Renal pelvis (tissue), 4 donors: ENCODE measurements around the gene DHRS1. TPM values are rescaled to one million over a fixed set of nuclear protein-coding genes. Genes with fewer than 3 reads are reported as not detected.

Source experiments
- DNase-seq: peaks from one replicate; pipeline ENCODE4 v3.0.0-alpha.2; 2013
- polyA plus RNA-seq, 3 donors: library from polyadenylated mRNA; unstranded; fragments of 120-200 nt; gene quantifications; one replicate each; pipeline ENCODE4 v1.2.1, GENCODE V29; 2013; ENCODE audit not compliant: insufficient read length in 3 of 3

DHRS1 gene
- polyA plus RNA-seq, 3 donors = 41.6 to 68.7 (median 43.4) TPM

GRCh38 chr14:24312736-24313507 lies 13.3 kb upstream of the DHRS1 start:
- no peak for DNase-seq

DNA sequence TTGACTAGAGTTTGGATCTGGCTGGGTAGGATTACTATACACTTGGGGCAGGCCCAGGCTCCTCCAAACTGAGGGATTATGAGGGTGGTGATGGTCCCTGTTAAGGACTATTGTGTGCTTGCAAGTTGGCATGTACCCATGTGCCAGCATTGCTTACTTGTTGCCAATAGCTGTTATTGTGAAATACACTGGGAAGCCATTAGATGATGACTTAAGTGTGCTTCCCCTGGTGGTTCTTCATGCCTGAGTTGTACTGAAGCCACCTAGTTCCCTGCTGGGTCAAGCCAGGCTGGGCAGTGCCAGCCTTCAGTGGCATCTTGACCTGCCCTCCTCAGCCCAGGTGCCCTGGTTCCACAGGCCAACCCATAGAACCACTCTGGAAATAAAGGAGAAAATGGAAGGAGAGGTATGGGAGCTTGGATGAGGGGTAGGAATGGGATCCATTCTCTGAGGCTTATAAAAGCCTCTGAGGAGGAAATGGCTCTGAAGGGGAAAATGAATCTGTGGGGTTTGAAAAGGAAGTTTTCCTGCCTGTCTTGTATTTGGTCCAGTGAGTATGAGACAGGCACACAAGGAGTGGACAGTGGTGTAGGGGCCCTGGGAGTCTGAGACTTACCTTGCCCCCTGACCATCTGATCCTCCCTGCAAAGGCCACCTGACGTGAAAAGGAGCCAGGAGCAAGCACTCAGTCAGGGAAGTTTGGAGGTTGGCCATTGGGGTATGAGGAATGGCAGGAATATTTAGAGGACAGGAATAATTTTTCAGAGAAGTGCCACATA lies 12.4 kb upstream of the DHRS1 start:
- no peak for DNase-seq

GRCh38 chr14:24310646-24311604 lies 11.3 kb upstream of the DHRS1 start, which contains the start of gene LTB4R:
Gene LTB4R, plus strand, starts transcription at chr14:24311502. Its CDS starts 4,150 bp downstream, at chr14:24315652.
- DNase-seq = peak; percentile 71

GRCh38 chr14:24310265-24310645 lies 10.7 kb upstream of the DHRS1 start:
- no peak for DNase-seq

DNA sequence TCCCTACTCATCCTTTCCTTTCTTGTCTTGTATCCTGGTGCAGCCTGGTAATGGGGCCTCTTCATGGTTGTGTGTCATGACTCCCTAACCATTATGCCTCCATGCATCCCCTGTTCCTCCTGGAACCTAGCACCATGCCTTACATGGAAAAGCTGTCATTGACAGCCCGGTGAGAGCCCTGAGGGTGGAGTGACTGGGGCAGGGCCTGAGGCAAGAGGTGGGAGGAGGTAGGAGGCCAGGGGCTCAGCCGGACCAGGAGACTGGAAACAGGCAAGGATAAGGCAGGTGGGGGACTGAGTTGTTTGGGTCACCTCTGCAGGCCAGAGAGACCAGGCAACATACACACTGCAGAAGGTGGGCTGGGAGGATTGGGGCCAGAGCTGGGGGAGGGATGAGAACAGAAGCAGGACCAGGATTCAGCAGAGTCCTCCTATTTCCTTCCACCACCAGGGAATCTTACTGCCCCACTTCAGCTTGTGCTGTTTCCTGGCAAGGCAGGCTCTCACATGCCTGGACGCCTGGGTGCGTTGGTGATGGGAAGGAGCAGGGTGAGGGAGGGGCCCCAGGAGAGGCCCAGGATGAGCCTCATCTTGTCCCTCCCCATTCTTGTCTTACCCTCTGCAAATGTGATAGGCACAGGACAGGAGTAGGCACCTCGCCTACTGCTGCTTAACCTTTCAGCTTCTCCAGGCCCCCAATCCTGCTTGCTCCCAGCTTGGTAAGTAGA lies 10.1 kb upstream of the DHRS1 start, which contains the start of gene LTB4R2:
Gene LTB4R2 (plus strand): TSS at position 603 of the 727 bp plus-strand sequence. CDS start 525 bp downstream, outside the sequence.
- DNase-seq = no peak

DNA sequence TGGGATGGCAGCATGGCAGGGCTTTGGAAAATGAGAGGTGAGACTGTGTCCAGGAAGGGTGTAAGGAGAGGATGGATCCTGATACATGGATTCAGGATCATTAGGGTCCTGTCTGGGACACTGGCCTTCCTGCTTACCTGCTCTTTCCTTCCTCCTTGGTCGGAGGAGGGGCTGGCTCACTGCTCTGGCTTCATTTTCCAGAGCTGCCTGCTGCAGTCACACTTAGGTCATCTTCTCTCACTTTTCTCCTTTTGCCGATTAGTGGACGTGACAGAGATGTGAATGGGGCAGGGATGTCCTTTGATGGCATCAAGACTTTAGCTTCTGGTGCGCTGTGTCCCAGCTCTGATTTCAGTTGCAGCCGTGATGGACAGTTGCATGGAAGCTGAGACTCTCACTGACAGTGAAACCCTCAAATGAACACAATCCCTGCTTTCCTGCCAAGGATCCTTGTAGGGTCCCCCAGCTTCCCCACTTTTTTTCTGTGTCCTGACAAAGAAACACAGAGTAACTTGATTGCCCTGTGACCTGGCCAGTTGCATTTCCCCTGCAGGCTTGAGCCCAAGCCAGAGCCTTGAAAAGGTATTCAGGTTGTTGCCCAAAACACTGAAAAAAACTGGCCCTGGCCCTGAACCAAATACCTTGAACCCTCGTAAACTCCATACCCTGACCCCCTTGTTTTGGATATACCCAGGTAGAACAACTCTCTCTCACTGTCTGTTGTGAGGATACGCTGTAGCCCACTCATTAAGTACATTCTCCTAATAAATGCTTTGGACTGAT lies 9.0 kb upstream of the DHRS1 start:
- DNase-seq = no peak

DNA sequence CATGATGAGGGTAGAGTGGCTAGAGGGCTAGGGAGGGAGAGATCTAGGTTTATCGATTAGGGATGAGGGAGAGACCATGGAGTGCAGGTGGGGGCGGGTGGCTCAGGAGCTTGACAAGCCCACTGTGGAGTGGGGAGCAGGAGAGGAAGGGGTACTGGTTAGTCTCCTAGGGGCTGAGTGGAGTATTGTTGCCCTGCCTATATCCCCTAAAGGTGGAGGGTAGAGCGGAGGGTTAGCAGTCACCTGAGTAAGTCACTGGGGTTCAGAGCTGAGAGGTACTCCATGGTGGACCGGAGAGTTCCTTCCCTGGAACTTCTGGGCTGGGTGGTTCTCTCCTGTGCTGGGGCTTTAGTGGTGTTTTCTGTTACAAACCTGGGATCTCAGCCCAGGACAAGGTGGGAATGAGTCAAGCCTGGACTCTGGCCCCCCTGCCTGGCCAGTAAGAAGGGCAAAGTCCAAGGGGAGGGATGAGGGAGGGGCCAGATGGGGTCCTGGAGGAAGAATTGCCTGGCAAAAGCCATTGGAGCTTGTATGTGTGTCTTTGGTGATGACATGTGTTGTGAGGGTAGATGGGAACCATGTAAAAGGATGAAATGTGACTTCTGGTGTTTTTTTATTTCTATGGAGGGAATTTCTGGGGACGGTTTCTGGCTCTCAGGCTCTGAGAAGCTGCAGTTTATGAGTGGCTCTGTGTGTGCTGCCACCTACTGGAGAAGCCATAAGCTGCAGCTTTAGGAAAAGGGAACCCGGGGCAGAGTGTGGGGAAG lies 8.2 kb upstream of the DHRS1 start, which contains the start of gene CIDEB:
Gene CIDEB (minus strand): TSS at position 403 of the 767 bp plus-strand sequence. CDS start 119 bp downstream, at position 284.
- DNase-seq = no peak

DNA sequence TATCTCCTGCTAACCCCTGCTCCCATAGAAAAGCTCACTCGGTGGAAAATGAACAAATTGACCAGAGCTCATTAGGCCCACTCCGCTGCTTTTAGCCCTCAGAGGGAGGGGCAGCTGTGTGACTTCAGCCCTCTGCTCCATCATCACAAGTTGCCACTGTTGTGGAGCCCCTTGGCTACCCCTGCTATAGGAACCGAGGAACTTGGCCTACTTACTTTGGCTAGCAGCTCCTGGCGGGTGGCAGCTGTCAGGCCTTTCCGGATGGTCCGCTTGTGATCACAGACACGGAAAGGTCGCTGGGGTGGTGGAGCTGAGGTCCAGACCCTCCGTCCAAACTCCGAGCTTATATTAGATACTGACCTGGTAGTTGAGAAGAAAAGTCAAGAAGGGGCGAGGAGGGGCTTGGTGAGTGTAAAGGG lies 7.6 kb upstream of the DHRS1 start:
- no peak for DNase-seq

DNA sequence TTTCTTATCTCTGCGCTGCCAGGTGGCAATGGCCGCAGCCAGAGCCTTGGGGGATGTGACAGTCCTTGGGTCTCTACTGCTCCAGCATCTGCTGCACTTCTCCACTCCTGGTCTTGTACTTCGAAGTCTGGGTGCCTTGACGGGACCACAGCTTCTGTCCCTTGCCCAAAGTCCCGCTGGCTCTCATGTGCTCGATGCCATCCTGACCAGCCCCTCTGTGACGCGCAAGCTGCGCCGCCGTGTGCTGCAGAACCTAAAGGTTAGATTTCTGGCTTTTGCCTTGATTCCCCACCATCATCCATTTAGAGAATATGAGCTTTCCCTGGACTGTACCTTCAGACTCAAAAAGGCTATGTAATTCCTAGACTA lies 4.4 kb upstream of the DHRS1 start:
- DNase-seq = no peak

DNA sequence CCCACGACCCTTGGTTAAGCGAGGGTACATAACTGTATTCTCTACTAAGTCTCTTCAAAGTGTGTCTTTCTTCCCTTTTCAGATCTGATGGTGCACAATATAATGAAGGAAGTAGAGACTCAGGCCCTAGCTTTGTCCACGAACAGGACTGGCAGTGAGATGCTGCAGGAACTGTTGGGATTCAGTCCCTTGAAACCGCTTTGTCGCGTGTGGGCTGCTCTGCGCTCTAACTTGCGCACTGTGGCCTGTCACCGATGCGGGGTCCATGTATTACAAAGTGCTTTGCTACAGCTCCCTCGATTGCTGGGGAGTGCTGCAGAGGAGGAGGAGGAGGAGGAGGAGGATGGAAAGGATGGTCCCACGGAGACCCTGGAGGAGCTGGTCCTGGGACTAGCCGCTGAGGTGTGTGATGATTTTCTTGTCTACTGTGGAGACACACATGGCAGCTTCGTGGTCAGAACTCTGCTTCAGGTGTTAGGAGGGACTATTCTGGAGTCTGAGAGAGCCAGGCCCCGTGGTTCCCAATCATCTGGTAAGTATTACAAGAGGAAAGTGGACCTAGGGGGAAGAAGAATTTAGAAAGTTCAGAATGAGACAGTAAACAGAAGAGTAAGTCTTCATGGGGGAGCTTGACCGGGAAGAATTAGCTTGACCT lies 873 bp upstream of the DHRS1 start:
- DNase-seq = no peak

DNA sequence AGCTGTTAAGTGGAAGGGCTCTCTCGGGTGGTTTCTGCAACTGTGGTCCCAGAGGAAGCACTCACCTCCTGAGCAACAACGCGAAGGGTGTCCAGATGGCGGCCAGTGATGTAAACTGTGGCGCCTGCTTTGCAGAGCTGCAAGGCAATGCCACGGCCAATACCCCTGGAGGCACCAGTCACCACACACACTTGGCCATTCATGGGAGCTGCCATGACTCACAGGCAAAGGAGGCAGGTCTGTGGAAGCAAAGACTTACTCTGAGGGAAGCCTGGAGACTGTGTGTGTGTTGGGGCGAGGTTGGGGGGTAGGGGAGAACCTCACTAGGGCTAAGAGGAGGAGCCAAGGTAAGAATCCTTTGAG lies 707 bp downstream of the DHRS1 start:
- DNase-seq = no peak

GRCh38 chr14:24297190-24297964 lies 2.2 kb downstream of the DHRS1 start:
- DNase-seq = no peak

DNA sequence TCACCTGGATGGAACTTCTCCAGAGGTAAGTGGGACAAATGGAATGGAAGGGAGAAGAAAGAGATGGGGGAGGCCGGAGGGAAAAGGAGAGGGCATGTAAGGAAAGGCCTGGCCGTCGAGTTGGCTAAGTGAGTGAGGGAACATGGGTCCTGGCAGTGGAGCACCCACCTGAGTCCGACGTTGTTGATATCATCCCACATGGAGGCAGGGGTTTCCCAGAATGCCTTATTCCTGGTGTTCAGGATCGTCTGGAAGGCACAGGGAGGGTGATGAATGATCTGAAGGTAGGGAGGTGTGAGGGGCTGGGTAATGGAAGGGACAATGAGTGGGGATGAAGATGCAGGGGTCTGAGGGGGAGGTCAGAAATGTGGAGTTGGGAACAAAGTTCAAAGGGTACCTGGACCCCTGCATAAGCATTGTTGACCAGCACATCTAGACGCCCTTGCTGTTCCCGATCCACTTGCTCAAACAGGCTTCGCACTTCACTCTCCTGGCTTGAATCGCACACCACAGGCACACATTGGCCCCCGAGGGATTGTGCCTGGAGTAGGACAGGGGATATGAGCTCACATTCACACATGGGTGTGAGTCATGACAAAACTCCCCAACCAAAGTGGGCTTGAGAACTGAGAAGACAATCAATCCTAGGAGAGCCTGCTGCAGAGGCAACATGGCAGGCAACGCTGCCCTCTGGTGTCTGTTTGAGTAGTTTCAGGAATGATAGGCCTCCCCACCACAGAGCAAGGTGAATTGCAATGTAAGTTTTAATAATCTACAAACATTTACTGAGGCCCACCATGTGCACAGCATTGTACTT lies 3.0 kb downstream of the DHRS1 start:
- peak; percentile 66 for DNase-seq

GRCh38 chr14:24293525-24293924 lies 6.1 kb downstream of the DHRS1 start:
- DNase-seq = no peak

DNA sequence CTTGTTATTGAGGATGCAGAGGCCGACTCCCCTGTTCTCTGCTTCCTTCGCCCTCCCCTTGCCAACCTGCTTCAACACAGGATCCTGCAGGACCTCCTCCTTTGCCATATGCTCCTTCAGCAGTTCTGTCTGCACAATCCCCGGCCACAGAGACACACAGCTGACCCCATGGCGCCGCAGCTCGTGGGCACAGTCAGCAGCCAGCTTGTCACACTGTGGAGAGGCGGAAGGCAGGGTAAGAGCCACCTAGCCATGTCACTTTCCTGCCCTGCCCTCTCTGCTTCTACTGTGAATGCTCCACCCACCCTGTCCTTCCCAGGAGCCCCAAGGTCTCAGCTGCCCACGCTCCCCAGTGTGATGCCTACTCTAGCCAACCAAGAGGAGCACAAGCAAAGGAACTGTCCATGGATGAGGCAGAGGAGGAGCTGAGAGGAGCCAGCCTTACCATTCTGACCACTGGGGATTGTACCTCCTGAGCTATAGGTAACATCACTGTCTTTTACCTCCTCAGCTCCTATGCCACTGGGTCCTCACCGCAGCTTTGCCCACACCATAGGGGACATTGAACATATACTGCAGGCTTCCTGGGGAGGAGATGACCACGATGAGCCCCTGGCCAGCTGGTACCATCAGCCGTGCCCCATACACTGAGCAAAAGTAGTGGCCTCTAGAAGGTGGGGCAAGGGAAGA lies 7.3 kb downstream of the DHRS1 start:
- DNase-seq = no peak

DNA sequence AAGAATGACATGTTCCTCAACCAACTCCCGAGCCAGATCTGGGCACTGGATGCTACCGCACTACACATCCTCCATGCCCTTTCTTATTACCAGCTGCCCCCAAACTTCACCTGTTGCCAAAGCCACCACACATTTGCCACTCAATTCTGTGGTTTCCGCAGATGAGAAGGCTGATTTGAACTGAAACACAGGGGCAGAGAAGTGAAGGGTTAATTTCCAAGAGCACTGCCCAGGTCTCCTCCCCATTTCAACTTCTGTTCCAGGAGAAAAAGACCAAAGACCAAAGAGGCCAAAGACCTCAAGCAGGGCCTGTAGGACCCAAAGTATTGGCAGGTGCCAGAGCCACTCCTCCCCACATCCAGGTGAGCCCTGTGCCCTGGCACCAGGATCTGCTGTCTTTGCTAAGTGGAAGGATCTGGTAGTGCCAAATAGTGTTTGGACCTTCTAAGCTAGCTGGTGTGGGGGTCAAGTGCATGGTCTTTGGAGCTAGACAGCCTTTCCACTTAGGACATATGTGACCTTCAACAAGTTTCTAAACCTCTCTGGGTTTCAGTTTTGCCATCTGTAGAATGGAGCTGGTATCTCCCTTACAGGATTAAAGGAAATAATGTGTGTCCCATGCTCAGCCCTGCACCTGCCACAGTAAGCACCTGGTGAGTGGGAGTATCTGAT lies 8.0 kb downstream of the DHRS1 start:
- no peak for DNase-seq
